Measurements from ENCODE around the gene TBC1D8.
"Not testable (repeated sequence)": the region's sequence is repeated elsewhere in the genome, so short reads cannot be mapped to it uniquely, and the experiment has no call there.

Gene TBC1D8

DNA sequence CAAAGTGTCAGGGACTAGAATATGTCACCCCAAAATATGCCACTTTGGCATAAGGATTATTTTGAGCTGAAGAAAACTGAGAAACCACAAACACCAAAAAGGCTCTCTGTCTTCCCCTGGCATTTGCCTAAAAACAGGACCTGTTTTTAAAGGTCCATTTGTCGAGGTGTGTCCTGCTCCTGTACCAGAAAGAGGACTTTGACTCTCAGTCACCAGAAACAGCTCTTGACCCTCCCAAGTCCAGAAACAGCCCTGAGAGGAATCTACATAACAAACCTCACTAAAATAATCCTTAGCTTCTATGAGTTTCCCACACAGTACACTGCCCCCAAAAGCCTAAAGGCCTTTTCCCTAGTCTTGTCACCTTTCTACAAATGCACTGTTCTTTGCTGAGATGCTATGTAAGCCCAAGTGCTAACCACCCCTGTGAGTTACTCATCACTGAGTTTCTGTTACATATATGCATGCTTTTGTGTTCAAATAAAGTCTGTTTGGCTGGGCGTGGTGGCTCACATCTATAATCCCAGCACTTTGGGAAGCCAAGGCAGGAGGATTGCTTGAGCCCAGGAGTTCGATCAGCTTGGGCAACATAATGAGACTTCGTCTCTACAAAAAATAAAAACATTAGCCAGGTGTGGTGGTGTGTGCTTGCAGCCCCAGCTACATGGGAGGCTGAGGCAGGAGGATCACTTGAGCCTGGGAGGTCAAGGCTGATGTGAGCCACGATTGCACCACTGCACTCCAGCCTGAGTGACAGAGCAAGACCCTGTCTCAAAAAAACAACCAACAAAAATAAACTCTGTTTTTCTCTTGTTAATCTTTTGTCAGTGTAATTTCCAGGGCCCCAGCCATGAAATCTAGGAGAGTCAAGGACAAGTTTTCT, 93.9 kb downstream of the TBC1D8 start:
- DNase-seq, result no peak

DNA sequence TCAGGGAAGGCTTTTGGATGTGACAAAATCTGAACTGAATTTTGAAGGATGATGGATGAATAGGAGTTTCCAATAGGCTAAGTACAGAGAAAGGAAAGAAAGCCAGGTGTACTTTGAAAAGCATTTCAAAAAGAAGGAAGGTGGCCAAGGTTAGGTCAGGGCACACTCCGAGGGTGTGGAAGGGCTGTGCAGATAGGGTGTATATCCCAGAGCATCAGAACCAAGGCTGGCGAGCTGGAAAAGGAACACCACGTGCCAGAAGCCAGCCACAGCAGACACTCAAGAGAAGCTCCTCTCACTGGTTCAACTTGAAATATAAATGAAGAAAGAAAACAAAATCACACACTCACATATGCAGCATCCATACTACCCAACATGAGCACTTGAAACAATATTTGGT, 98.1 kb downstream of the TBC1D8 start:
- DNase-seq, result no peak

DNA sequence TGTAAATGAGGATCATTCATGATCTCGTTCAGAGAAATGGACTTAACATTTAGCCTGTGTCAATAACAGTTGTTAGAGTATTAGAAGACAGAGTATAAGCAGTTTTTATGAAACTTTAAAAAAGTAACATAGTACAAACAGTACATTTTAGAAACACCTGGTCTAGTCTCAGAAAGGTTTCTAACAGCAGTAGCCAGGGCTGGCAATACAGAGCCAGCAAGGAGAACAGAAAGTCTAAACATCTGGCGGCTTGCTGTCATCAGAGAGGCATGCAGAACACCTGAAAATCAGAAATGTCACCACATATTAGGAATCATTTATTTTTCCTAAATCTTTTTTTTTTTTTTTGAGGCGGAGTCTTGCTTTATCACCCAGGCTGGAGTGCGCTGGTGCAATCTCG, 99.0 kb downstream of the TBC1D8 start:
- no peak for DNase-seq

DNA sequence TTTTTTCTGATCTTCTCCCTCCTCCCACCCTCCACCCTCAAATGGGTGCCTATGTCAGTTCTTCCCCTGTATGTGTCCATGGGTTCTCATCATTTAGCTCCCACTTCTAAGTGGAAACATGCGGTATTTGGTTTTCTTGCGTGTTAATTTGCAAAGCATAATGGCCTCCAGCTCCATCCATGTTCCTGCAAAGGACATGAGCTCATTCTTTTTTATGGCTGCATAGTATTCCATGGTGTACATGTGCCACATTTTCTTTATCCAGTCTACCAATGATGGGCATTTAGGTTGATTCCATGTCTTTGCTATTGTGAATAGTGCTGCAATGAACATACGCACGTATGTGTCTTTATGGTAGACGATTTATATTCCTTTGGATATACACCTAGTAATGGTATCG, 100.3 kb downstream of the TBC1D8 start:
- not testable (repeated sequence) for DNase-seq

DNA sequence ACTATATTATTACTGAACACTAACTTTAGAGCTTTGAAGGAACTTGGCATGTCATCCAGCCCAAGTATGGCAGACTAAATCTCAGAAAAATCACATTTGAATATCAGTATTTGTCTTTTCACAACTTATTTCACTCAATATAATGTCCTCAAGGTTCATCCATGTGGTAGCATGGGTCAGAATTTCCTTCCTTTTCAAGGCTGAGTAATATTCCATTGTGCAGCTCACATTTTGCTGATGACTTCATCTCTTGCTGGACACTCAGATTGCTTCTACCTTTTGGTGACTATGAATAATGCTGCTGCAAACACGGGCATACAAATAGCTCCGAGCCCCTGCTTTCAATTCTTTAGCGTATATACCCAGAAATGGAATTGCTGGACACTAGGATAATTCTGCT, 102.4 kb downstream of the TBC1D8 start:
- DNase-seq, result no peak

DNA sequence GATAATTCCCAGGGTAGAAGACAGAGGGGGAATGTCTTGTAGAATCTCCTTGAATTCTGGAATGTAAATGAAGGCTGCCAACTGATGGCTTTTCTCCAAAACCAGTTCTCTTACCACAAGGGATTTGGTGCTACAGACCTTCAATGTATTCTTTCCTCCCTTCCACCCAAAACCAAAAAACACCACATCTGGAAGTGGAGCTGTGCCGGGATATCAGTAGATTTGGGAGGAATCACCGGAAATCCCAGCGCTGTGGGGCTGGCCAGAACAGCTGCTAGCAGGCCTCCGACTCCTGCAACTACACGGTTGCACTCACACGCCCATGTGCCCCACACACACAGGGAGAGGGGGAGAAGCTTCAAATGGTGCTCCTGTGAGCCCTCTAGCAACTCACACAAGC, 103.4 kb downstream of the TBC1D8 start:
- DNase-seq, result peak; percentile 57

DNA sequence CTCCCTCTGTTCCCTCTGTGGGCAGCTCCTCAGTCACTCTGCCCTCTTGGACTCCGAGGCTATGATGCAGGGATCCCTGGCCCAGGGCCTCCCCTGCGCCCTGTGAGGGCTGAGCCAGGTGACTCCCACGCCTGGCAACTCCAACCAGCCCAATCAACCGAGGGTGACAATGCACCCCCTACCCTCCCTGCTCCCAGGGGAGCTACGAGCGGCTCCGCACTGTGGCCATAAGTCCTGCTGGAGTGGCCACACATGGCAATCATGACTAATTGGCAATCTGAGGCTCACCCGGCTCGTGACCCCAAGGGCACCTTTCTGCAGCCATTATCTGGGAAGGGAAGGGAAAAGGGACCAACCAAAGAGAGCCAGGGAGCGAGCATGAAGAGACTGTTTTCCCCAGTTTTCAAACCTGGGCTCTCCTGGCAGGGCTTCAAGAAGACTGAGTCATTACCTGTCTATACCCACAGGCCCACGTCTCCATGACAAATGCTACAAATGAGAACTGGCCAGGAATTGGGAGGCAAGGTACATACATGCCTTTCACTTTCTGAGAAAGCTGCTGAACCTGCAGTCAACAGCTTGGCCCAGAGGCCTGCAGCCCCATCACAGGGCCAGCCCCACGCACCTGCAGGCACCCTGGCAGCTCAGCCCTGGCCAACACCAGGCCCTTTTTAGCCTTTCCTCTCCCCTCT, 104.0 kb downstream of the TBC1D8 start:
- DNase-seq, result no peak

DNA sequence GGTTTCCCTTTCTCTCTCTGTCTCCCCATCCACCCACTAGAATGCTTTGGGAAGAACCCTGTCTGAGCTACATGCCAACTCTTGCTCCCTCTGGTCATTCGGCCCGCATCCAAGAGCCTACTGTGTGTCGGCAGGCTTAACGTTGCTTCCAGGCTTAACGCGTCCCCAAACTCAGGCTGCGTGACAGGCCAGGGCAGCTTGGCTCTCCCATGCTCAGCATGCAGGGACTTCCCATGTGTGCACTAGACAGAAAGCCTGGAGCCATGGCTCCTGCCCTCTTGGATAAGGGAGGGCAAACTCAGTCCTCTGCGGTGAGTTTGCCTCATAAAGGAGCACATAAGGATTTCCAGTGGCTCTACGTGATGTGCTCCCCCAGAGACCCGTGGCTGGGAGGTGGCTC, 105.9 kb downstream of the TBC1D8 start:
- DNase-seq, result no peak

DNA sequence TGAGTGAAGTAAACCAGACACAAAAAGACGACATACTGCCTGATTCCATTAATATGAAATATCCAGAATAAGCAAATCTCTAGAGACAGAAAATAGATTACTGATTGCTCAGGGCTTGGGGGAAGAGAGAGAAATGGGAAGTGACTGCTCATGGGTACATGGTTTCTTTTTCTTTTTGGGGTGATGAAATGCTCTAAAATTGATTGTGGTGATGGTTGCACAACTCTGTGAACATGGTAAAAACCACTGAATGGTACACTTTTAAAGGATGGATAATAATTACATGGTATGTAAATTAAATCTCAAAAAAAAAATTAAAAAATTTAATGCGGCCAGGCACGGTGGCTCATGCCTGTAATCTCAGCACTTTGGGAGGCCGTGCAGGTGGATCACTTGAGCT, 109.8 kb downstream of the TBC1D8 start:
- no peak for DNase-seq

DNA sequence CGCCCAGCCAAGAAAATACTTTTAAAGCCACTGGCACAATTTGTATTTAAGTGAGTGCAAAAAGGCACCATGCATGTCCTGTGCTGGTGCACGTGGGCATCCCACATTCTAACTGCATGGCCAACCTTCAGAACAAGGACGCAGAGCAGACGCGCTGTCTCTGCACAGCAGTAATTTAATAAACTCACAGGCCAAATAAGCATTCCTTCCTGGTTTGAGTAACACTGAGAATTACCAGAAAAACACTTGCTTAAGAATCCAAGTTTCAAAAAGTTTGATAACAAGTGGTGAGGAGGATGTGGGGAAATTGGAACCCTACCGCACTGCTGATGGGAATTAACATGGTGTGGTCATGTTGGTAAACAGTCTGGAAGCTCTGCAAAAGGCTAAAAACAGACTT, 110.4 kb downstream of the TBC1D8 start:
- DNase-seq, result no peak

DNA sequence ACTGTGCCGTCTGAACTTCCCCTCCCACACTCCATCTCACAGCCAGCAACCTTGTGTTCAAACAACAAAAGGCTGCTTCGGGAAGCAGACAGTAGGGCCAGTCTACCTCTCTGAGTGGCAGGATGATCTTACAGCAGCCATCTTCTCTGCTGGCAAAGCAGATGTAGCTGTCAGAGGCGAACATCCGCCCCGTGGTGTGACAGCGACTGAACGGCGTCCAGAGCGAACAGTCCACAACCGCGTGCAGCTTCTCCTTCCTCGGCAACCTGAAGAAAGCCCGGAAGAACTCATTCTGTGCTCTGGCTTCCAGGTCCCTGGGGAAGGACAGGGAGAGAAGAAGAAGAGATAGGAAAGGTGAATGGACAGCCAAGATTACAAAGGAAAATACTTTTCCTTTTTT, 111.1 kb downstream of the TBC1D8 start:
- no peak for DNase-seq

DNA sequence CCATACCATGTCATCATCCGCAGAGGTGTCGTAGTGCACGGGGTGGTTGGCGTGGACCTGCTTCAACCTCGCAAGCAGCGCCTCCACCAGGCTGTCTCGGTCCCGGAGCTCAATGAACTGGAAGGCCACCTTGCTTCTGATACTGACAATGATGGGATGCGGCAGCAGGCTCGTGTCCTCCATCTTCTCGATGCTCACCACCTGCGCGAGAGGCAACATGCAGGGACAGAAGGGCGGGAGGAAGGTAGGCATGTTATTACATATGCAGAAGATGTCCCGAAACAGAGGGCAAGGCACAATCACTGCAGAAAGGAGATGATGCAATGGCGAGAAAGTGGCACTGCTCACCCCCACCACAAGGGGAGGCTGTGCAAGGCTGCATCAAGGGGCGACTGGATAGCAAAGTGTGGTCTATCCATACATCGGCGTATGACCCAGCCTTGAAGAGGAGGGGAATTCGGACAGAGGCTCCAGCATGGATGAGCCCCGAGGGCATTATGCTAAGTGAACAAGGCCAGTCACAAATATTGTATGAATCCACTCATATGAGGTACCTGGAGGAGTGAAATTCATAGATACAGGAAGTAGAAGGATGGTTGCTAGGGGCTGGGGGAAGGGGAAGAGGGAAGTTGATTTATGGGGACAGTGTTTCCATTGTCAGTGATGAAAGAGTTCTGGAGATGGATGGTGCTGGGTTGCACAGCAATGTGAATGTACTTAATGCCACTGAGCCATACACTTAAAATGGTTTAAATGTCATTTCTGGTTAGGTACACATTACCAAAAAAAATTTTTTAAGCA, 112.5 kb downstream of the TBC1D8 start:
- no peak for DNase-seq

DNA sequence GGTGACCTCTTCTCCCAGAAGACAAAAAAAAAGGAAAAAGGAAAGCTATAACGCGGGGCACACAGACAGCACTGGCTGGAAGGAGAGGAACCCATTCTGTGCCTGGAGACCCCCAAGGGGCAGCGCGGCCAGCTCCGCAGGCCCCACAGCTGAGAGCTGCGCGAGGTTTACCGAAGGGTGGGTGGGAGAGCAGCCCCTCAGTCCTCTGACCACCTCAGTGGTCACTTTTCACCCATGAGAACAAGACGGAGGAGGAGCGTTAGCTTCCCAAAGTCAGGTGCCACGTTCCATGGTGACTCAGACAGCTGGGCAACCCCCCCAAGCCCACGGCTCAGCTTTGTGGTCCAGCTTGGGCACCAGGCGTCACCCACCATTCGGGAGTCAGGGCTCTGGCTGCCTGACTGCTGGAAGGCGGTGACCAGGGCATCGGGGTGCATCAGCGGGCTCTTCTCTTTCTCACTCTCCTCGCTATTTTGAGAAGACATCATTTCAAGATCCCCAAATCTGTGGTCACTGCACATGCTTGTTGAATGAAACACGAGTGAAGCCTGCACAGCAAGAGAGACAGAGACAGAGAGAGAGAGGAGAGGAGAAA, 113.9 kb downstream of the TBC1D8 start:
- DNase-seq, result no peak

DNA sequence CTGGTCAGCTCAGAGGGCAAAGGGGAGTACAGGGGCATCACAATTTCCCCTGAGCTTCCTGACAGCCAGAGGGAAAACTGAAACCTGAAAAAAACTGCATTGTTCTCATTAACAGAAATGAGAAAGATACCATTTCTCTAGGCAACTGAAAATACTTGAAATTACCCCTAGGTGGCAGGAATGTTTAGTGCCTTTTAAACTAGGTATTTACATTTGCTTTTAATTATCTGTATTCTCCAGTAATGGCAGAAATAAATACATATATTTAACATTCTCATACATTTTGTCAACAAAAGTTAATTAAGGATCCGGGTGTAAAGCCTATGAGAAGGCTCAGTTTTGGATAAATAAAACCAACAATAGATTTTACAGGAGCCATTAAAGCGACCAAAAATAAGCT, 114.6 kb downstream of the TBC1D8 start:
- no peak for DNase-seq

DNA sequence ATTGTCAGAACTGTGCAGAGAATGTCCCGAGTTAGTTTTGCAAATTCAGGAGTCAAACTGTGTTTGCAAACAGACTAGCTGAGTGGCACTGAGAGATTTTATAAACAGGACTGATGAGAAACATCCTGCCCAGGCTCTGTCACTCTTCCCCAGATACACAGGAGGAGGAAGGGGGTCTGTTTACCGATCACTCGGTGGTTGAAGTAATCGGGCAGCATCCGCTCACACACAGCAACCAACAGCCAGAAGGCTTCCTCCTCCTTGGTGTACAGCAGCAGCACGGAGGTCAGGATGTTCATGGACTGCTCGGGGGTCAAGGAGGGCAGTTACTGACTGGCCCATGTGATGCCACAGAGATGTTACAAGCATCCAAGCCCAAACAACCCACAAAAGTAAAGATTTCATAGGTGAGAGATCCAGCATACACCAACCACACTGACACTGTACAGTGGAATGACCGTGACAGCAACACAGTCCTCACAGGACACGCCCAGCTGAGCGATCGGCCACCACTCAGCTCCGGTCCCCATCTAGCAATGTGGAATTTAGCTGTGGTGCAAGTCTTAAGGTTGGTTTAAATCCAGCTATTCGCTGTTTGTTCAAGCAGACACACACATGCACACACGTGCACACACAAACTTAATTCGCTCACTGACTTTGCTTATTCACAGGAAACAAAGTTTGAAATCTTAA, 119.0 kb downstream of the TBC1D8 start:
- DNase-seq, result no peak

DNA sequence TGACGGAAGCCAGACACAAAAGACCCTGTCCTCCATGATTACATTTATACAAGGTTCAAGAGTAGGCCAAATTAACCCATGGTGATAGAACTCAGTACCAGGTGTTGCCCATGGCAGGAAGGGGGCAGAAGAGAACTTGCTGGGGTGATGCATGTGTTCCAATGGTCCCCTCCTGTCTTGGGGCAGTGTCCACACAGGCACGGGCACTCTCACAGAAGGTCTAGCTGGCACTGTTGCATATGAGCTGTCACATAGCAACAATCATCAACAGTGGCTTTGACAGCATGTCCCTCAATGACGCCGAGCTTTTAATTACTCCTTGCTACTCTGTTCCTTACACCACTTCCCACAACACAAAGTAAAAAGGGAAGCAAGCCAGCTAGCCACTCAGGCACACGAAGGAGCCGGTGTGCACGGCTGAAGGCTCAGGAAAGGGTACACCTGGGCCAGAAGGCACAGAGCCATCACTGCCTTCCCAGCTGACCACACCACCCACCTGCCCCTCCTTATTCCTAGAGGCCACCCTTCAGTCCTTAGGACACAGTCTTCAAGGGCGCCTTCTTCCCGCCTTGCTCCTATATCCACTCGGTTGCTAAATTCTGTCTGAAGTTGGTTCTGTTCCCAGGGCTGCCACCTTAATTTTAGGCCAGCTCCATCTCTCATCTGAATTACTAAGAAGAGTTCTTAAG, 120.2 kb downstream of the TBC1D8 start:
- DNase-seq, result no peak

DNA sequence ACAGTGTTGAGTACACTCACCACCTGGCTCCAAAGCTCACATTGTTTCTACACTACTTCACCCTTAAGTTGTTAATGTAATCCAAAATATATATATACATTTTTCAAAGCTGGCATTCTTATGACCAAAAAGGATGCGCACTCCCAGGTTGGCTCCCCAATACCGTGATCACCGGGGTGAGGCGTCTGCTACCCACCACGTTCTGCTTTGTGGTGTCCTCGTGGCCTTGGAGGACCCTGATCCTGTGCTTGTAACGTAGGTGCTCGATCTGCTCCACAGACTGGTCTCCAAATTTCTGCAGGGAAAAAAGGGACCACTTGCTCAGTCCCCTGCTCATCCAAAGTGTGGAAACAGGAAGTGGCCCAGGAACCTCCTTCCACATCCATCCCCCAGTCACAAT, 123.3 kb downstream of the TBC1D8 start:
- no peak for DNase-seq

DNA sequence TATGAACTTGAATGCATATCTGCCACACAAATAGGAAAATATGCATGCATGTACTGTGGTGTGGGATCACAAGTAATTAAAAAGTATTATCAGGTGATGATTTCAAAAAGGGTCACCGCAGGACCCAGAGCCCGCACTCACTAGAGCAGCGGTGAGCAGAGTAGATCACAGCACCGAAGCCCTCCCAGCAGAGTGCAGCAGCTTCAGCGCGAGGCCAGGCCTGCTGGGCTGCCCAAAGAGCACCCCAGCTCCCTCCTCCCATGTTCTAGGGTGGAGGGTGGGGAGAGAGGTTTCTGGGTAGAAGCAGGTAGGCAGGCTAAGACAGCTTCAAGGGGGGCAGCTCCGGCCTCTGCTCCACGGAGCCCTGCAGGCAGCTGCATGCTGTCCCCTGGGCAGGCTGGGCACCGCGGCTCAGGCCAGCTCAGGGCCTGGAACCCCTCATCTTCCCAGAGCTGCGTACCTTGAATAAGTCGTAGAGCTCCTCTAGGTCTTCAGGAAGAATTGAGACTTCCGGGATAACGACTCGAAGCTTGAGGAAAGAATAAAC, 124.2 kb downstream of the TBC1D8 start:
- no peak for DNase-seq

DNA sequence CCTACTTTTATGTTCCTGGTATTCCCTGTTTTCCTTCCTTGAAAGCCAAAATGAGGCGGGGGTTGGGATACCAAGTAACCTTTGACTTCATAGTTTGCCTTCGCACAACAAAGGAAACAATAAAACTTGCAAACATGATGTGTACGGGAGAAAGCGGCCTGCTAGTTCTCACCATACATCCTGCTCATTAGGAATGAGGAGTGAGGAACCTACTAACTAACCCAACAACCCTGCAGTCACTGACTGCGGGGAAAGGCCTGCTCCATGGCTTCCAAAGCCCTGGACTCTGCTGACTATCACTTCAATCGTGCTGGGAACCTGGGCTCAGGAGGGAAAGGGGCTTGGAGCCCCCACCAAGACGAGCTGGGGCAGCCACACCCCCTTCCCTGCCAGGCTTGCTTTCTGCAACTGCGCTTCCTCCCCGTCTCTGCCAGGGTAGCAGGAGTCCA, 124.9 kb downstream of the TBC1D8 start:
- no peak for DNase-seq

DNA sequence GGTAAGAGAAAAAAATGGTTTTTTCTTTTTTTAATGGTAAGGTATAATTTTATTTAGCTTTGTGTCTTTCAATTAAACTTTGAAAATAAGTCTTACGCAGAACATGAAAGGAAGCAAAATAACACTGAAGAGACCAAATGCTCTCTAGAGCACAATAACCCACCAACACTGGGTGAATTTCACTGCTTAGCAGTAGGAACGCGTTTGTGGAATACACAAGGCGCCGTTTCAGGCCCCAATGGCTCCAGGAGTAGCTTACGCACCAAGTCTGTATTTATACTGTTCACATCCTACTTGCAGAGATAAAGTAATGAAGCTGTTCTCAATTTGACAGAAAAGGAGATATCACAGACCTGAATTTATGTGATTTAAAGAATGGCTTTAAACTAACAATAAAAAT, 125.6 kb downstream of the TBC1D8 start:
- DNase-seq, result no peak

DNA sequence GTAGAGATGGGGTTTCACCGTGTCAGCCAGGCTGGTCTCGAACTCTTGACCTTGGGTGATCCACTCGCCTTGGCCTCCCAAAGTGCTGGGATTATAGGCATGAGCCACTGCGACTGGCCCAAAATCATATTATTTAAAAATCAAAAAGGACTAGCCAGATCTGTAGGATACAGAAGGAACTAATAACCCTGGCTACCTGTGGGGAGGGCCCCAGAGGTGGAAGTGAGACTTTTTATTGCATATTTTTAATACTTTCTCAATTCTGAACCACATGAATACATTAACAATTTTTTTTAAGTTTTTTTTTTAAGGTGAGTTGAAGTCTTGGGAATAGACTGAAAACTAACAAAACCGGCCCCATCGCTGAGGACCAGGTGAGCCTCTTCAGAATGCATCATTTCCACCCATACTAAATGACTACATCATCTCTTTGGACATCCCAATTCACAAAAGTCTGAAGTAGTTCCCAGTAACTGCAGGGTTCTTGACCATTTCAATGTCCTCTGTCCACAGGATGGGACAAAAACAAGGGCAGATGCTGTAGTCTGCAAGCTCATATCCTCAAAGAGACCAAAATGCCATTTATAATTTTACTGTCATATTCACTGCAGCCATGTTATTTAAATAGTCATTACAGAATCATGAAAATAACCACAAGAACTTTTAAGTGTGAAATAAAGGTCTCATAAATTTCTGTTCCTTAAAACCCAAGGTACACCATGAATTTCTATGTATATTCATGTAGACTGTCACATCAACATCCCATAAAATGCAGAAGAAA, 127.7 kb downstream of the TBC1D8 start:
- DNase-seq, result no peak

Measured in femur (tissue), 1 donor.